GM19455 (cell line): ENCODE data around the gene MYLK2.
A peak's percentile ranks its signal among the peaks of the same experiment; 100 is the strongest.

ENCODE experiments used
- ATAC-seq: cut with Tn5 transposase; IDR thresholded peaks from one replicate; pipeline ENCODE4 v1.9.1; 2021; ENCODE audit not compliant: unreplicated experiment

MYLK2 gene

GRCh38 chr20:31870726-31871617, 51.8 kb downstream of the MYLK2 start:
- ATAC-seq = no peak

- ATAC-seq = no peak
Observed at GRCh38 chr20:31871618-31871954, 52.4 kb downstream of the MYLK2 start.

GRCh38 chr20:31872406-31872805, 53.2 kb downstream of the MYLK2 start:
- ATAC-seq = no peak

GRCh38 chr20:31875671-31876070, 56.5 kb downstream of the MYLK2 start:
- no peak for ATAC-seq

GRCh38 chr20:31877684-31878083, 58.5 kb downstream of the MYLK2 start:
- ATAC-seq = no peak

GRCh38 chr20:31879143-31879987, 60.2 kb downstream of the MYLK2 start:
- peak; percentile 51 for ATAC-seq

GRCh38 chr20:31881945-31882344, 62.8 kb downstream of the MYLK2 start:
- ATAC-seq = no peak

GRCh38 chr20:31883829-31884228, 64.7 kb downstream of the MYLK2 start:
- no peak for ATAC-seq
